Fibroblast of skin of left quadriceps (primary cell): ENCODE results near the gene CPTP.

ENCODE experiments used
- DNase-seq, 2 experiments: peaks; one replicate each; pipeline ENCODE4 v3.0.0-alpha.2; 2013; ENCODE audit warnings: low read depth in 2 of 2

Gene CPTP

GRCh38 chr1:1292442-1292779 is 32.2 kb upstream of the CPTP start:
- DNase-seq, result no peak

- no peak for DNase-seq
These were observed 31.8 kb upstream of the CPTP start for GRCh38 chr1:1292851-1293250.

- DNase-seq, result no peak
These were observed 31.0 kb upstream of the CPTP start for GRCh38 chr1:1293263-1294249.

GRCh38 chr1:1294250-1294890 is 30.2 kb upstream of the CPTP start:
- no peak for DNase-seq

GRCh38 chr1:1295154-1295923 is 29.3 kb upstream of the CPTP start:
- DNase-seq, result no peak

- DNase-seq, result no peak
These were observed 28.2 kb upstream of the CPTP start for GRCh38 chr1:1296070-1297061.

GRCh38 chr1:1297802-1298424 is 26.7 kb upstream of the CPTP start:
- DNase-seq, result no peak

GRCh38 chr1:1298861-1299685 is 25.5 kb upstream of the CPTP start:
- DNase-seq, result no peak

- DNase-seq, result no peak
These were observed 24.8 kb upstream of the CPTP start for GRCh38 chr1:1299686-1300351.

GRCh38 chr1:1300352-1300739 is 24.3 kb upstream of the CPTP start:
- DNase-seq, result no peak

GRCh38 chr1:1302006-1302430 is 22.6 kb upstream of the CPTP start:
- no peak for DNase-seq

- DNase-seq, result no peak
These were observed 21.6 kb upstream of the CPTP start for GRCh38 chr1:1302951-1303509.

GRCh38 chr1:1303736-1304135 is 20.9 kb upstream of the CPTP start:
- no peak for DNase-seq

- peak; percentile 53 to 60 for DNase-seq
These were observed 20.0 kb upstream of the CPTP start for GRCh38 chr1:1304331-1305299.

GRCh38 chr1:1305300-1306069 is 19.1 kb upstream of the CPTP start:
- peak; percentile 49 to 54 for DNase-seq

- no peak for DNase-seq
These were observed 18.4 kb upstream of the CPTP start for GRCh38 chr1:1306070-1306660.
